Bronchial epithelial cell (primary cell): Measurements from ENCODE around the gene APMAP. TPM values are rescaled to one million over a fixed set of nuclear protein-coding genes. Genes with fewer than 3 reads are reported as not detected.
"Not testable (repeated sequence)": the region's sequence is repeated elsewhere in the genome, so short reads cannot be mapped to it uniquely, and the experiment has no call there.

ENCODE experiments used
- DNase-seq: peaks from one replicate; pipeline ENCODE4 v3.0.0-alpha.2; 2010; ENCODE audit warnings: low read depth
- FAIRE-seq: peaks from 2 replicates; lab custom pipeline; 2011; peaks lifted over from hg19 to GRCh38; lab: Jason Lieb, UNC
- H3K27me3 ChIP-seq: 2 replicates; pipeline ENCODE4 v1.5.1; 2011; ENCODE audit warnings: low read length; ENCODE audit not compliant: control insufficient read depth, insufficient read depth
- H3K36me3 ChIP-seq: 2 replicates; pipeline ENCODE4 v1.5.1; 2011; ENCODE audit warnings: low read length; ENCODE audit not compliant: control insufficient read depth, insufficient read depth
- H3K4me3 ChIP-seq: 2 replicates; pipeline ENCODE4 v1.5.1; 2011; ENCODE audit warnings: mild to moderate bottlenecking, low read depth, low read length, control low read depth
- CTCF ChIP-seq: IDR thresholded peaks from 2 replicates; pipeline ENCODE4 v1.5.1; 2011; ENCODE audit warnings: mild to moderate bottlenecking, moderate library complexity, low read length, control low read depth, inconsistent platforms; ENCODE audit not compliant: insufficient read depth, severe bottlenecking
- total RNA-seq: library from RNA; depleted of rRNA; stranded (reverse); fragments of >200 nt; gene quantifications from 2 replicates; pipeline ENCODE4 v1.2.1, GENCODE V29; 2014

Gene APMAP
- total RNA-seq, 1 donor from 2014 or later: 207 TPM

GRCh38 chr20:24948939-24949679 is 43.4 kb downstream of the APMAP start, which contains the start of gene CST7:
CST7 (plus strand) TSS chr20:24949269; CDS start chr20:24949506, 237 bp downstream.
- TF ChIP-seq CTCF: no peak

DNA sequence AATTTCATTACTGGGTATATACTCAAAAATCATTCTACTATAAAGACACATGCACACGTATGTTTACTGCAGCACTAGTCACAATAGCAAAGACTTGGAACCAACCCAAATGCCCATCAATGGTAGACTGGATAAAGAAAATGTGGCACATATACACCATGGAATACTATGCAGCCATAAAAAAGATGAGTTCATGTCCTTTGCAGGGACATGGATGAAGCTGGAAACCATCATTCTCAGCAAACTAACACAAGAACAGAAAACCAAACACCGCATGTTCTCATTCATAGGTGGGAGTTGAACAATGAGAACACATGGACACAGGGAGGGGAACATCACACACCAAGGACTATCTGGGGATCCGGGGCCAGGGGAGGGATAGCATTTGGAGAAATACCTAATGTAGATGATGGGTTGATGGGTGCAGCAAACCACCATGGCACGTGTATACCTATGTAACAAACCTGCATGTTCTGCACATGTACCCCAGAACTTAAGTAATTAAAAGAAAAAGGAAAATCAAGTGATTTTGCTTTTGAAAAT is 44.1 kb downstream of the APMAP start:
- DNase-seq, FAIRE-seq, H3K36me3 ChIP-seq: not testable (repeated sequence)

More at GRCh38 chr20:24948939-24949679, 43.4 kb downstream of the APMAP start, which contains the start of gene CST7:
- H3K27me3 ChIP-seq: no peaks in the 10 kb centered on the region
- H3K36me3 ChIP-seq: peaks cover 2% of the 10 kb centered on the region
- DNase-seq (no peak), FAIRE-seq (no peak)
- no peak within 1 kb of the TSS for H3K4me3 ChIP-seq

DNA sequence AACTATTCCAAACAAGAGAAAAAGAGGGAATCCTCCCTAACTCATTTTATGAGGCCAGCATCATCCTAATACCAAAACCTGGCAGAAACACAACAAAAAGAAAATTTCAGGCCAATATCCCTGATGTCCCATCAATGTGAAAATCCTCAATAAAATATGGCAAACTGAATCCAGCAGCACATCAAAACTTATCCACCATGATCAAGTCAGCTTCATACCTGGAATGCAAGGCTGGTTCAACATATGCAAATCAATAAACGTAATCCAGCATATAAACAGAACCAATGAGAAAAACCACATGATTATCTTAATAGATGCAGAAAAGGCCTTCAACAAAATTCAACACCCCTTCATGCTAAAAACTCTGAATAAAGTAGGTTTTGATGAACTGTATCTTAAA is 46.2 kb downstream of the APMAP start:
- H3K4me3 ChIP-seq, H3K36me3 ChIP-seq, FAIRE-seq, DNase-seq, H3K27me3 ChIP-seq: not testable (repeated sequence)

More for the DNA sequence above, 44.1 kb downstream of the APMAP start:
- not testable (repeated sequence) for H3K27me3 ChIP-seq, H3K4me3 ChIP-seq

DNA sequence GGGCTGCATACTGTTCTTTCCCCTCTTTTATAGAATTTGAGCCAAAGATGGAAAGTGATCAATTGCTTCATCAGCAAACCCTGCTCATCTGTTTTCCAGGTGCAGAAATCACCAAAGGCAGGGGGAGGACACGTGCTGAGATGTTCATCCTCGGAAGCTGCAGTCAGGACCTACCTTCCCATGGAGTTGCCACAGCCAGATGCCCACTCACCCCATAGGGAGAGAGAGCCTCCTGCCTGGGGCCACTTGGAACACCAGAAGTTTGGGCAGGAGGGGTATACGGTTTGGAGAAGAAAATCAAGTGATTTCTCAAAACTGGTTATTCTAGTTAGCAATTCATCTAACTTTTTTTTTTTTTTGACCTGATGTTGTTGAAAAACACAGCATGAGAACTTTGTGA is 48.8 kb downstream of the APMAP start:
- Histone ChIP-seq H3K4me3 (no peak overlapping the region), H3K36me3 (no peaks in the 10 kb centered on the region), H3K27me3 (no peaks in the 10 kb centered on the region)
- DNase-seq: no peak
- no peak for TF ChIP-seq CTCF
- no peak for FAIRE-seq

GRCh38 chr20:24943196-24943595 is 49.4 kb downstream of the APMAP start:
- FAIRE-seq (no peak), DNase-seq (no peak)
- no peak for TF ChIP-seq CTCF
- Histone ChIP-seq H3K4me3 (no peak overlapping the region), H3K27me3 (no peaks in the 10 kb centered on the region), H3K36me3 (no peaks in the 10 kb centered on the region)

- Histone ChIP-seq H3K27me3 (no peaks in the 10 kb centered on the region), H3K4me3 (no peak overlapping the region), H3K36me3 (no peaks in the 10 kb centered on the region)
- FAIRE-seq (no peak), DNase-seq (no peak)
- no peak for TF ChIP-seq CTCF
Measured at GRCh38 chr20:24942679-24943078, 49.9 kb downstream of the APMAP start.
